ENCODE results near the gene ZBTB12. TPM values are rescaled to one million over a fixed set of nuclear protein-coding genes. Genes with fewer than 3 reads are reported as not detected.

The ZBTB12 gene
- total and polyA plus RNA-seq, 10 of the 15 experiments (the other 5 are each of a cell fraction or from before 2014, with no cell fraction given): 0.81 to 4.5 (median 1.7) TPM; not detected in 4

DNA sequence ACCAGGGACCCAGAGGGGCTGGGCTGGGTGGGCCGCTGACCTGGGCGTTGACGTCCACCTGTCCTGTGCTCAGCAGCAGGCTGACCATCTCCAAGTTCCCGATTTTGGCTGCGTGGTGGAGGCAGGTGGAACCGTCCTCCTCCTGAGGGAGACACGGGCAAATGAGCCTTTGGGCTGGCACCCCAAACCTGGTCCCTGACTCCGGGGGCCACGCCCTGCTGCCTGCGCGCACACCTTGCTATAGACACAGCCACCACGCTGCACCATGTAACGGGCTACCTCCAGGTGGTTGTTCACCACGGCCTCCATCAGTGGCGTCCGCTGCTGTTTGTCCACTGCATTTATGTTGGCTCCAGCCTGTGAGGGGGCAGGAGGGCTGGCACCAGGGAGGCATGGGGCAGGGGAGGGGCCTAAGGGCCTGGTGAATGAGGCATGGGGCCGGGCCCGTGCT lies 15.3 kb downstream of the ZBTB12 start:
- Histone ChIP-seq H3K79me2 (ENCODE audit: control insufficient read depth, insufficient read depth, low read length) (no peaks in the 10 kb centered on the region), H3K4me2 (ENCODE audit: control insufficient read depth, insufficient read depth) (no peak overlapping the region), H4K20me1 (ENCODE audit: control insufficient read depth, insufficient read depth) (no peaks in the 10 kb centered on the region), H3K4me1 (ENCODE audit: control insufficient read depth, insufficient read depth, low read length) (no peaks in the 10 kb centered on the region), H3K27ac (ENCODE audit: control insufficient read depth, insufficient read depth) (no peak overlapping the region), H3K9me3 (replicated peaks; ENCODE audit: control insufficient read depth, insufficient read depth, low read length) (no peaks in the 10 kb centered on the region), H3K36me3 (ENCODE audit: control insufficient read depth in 2 of 2, insufficient read depth in 2 of 2, low read length in 1 of 2) (peaks cover 11 to 36% of the 10 kb centered on the region in 2 experiments; a peak in 3 of 4 replicates), H2AFZ (ENCODE audit: control insufficient read depth, low read depth, low read length) (no peak overlapping the region), H3K4me3 (no peak overlapping the region), H3K27me3 (replicated peaks in 1 of 2; ENCODE audit: control insufficient read depth in 2 of 2, insufficient read depth in 2 of 2, low read length in 1 of 2) (no peaks in the 10 kb centered on the region), H3K9ac (ENCODE audit: control insufficient read depth, insufficient read depth, low read length) (no peak overlapping the region)
- in situ Hi-C loops (cut with MboI) (no loop called here), intact Hi-C loops (cut with micrococcal nuclease; ENCODE audit: unreplicated experiment) (no loop called here)
- ChIA-PET CTCF (interaction anchor here (0.7 to 1.6 kb wide), 4 partner anchors 8 to 48 kb away, joined by 3 to 6 read pairs (median 4); no protein-coding TSS in a partner anchor), SMC1A (ENCODE audit: uncharacterized antibody, unreplicated experiment) (no interaction called here), RAD21 (ENCODE audit: unreplicated experiment) (no interaction called here), POLR2A (no interaction called here)
- TF ChIP-seq GATAD2B (conservative IDR thresholded peaks at IDR 0.05; ENCODE audit: low read depth): no peak
- TF ChIP-seq ATF7 (IDR thresholded peaks at IDR 0.05; ENCODE audit: low read depth): no peak
- TF ChIP-seq CBX3 (IDR thresholded peaks at IDR 0.05; ENCODE audit: borderline replicate concordance, low read depth): no peak
- TF ChIP-seq ZNF622 (IDR thresholded peaks at IDR 0.05): no peak
- TF ChIP-seq NR2C2 (IDR thresholded peaks at IDR 0.05; ENCODE audit: borderline replicate concordance, control insufficient read depth, insufficient read length, low read depth): no peak
- TF ChIP-seq ZNF24 (IDR thresholded peaks at IDR 0.05): no peak
- TF ChIP-seq MXI1 (IDR thresholded peaks at IDR 0.05; ENCODE audit: low read depth, low read length): no peak
- no peak for TF ChIP-seq ZNF207 (IDR thresholded peaks at IDR 0.05; ENCODE audit: borderline replicate concordance)
- TF ChIP-seq, protein P1, sequence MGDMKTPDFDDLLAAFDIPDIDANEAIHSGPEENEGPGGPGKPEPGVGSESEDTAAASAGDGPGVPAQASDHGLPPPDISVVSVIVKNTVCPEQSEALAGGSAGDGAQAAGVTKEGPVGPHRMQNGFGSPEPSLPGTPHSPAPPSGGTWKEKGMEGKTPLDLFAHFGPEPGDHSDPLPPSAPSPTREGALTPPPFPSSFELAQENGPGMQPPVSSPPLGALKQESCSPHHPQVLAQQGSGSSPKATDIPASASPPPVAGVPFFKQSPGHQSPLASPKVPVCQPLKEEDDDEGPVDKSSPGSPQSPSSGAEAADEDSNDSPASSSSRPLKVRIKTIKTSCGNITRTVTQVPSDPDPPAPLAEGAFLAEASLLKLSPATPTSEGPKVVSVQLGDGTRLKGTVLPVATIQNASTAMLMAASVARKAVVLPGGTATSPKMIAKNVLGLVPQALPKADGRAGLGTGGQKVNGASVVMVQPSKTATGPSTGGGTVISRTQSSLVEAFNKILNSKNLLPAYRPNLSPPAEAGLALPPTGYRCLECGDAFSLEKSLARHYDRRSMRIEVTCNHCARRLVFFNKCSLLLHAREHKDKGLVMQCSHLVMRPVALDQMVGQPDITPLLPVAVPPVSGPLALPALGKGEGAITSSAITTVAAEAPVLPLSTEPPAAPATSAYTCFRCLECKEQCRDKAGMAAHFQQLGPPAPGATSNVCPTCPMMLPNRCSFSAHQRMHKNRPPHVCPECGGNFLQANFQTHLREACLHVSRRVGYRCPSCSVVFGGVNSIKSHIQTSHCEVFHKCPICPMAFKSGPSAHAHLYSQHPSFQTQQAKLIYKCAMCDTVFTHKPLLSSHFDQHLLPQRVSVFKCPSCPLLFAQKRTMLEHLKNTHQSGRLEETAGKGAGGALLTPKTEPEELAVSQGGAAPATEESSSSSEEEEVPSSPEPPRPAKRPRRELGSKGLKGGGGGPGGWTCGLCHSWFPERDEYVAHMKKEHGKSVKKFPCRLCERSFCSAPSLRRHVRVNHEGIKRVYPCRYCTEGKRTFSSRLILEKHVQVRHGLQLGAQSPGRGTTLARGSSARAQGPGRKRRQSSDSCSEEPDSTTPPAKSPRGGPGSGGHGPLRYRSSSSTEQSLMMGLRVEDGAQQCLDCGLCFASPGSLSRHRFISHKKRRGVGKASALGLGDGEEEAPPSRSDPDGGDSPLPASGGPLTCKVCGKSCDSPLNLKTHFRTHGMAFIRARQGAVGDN (IDR thresholded peaks at IDR 0.05): no peak
- ATAC-seq (no peak), DNase-seq (ENCODE audit: low read depth, low spot score) (no peak), FAIRE-seq (no peak)
- no TSS peak for BruUV-seq (replicated peaks)
- WGBS (ENCODE audit: insufficient coverage, insufficient replicate concordance, low lambda C conversion rate, missing lambda C conversion rate): 98% methylated on average over 18 of the region's 18 CpGs

Measured in GM12878 (cell line).